Measurements from ENCODE around the gene ATG2B.
"Not testable (repeated sequence)": the region's sequence is repeated elsewhere in the genome, so short reads cannot be mapped to it uniquely, and the experiment has no call there.

Gene ATG2B

DNA sequence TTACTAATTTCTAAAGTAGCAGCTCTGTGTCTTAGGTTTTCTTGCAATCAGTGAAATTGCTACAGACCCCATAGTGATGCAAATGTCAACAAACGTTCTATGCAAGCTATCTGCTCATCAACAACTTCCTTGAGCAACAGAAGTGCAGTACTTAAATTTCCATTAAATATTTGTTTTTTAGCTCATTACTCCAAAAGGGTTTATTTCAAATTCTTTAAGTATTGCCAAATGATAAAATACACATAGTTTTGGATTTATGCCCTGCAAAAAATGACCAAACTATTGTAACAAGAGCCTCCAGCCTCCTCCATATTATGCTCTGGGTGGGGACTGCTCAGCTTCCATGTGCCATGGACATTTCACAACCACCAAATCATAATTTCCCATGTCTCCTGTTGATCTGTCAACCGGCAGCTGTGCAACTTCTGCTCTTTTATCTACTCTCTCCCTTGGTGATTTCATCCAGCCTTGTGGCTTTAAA is 102.8 kb downstream of the ATG2B start:
- H3K27ac ChIP-seq = no peak overlapping the region
- no peak for DNase-seq (ENCODE audit: low read depth, low spot score)

DNA sequence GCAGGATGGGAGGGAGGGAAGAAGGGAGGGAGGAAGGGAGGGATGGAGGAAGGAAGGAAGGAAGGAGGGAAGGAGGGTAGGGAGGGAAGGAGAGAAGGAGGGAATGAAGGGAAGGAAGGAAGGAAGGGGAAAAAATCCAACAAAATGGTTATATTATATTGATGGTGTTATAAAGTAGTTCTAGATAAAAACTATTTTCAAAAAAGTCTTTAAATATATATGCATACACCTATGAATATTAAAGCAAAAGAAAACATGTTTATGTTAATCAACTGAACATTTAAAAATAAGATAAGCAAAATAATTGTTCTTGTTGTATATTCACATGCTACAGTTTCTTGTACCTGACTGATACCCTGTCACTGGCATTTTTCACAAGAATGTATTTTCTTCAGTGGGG is 105.2 kb downstream of the ATG2B start:
- DNase-seq (ENCODE audit: low read depth, low spot score) = no peak
- no peak overlapping the region for H3K27ac ChIP-seq

DNA sequence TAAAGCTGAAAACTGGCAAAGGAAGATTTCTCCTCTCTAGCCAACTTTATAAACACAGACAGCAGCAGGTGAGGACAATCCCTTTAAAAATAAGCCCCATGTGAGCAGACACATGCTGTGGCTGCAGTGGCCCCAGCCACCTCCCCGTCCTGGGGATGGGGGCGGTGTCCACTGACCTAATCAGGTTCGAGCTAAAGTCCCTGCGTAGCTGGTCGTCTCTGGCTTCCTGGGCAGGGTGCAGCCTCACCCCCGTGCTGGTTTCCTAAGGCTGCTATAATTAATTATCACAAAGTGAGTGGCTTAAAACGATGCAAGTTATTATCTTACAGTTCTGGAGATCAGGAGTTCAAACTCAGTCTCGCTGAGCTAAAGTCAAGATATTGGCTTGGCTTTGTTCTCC is 106.1 kb downstream of the ATG2B start:
- no peak for DNase-seq (ENCODE audit: low read depth, low spot score)
- H3K27ac ChIP-seq = no peak overlapping the region

DNA sequence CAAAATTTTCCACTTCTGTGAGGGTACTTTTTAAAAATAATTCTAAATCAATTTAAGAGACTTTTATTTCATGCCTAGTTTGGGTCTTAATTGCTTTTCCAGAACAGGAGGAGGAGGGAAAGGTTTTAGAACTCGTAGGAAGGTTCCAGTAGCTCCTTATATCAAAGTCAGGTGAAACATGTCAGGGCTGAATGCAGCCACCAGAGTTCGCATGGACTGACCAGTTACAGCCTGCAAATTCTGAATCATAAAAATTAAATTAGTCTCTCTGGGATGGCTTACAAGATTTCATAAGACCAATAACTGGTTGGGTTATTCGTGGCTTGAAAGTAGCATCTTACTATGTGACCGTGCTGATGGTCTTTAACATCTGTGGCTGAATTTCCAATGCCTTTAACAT is 106.7 kb downstream of the ATG2B start:
- peak overlapping the region; percentile 54 for H3K27ac ChIP-seq
- no peak for DNase-seq (ENCODE audit: low read depth, low spot score)

DNA sequence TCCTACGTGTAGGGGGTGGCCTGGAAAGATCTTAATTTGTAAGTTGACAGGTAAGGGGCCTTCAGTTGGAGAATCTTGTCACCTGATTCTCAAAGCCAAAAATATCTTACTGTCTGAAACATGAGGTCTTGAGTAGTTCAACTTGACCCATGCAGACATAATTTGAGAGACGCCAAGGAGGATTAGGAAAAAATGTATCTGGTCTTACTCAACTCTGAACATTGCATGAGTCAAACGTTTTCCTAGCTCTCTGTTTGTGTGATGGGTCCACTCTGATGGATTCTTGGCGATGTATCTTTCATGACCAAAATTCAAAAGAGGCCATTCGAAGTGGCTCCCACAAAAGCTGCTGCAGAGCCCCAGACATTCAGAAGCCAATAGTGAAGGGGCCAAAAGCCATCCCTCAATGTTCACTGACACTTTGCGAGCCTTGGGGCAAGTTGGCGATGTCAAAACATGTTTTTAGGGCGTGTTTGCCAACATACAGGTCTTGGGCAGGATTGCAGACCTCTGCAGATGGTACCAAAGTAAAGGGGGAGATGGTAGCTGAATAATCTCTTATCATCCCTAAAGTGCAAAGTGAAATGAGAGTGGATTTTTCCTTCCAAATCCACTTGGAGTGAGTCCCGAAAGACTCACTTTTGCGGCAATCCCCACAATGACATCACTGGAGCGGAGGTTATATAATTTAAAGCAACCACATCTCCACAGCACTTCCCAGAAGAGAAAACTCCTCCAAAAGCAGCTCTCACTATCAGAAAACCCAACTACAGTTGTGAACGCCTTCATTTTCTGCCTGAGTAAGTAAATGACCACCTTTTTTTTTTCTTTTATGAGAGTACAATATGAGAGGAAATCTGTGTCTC is 107.4 kb downstream of the ATG2B start, which contains the start of gene BDKRB1:
Gene BDKRB1, plus strand, starts transcription at position 710 of the 866 bp plus-strand sequence. CDS start 7,473 bp downstream, outside the sequence.
- H3K27ac ChIP-seq = peak within 1 kb of the TSS; percentile 54
- DNase-seq (ENCODE audit: low read depth, low spot score) = no peak

DNA sequence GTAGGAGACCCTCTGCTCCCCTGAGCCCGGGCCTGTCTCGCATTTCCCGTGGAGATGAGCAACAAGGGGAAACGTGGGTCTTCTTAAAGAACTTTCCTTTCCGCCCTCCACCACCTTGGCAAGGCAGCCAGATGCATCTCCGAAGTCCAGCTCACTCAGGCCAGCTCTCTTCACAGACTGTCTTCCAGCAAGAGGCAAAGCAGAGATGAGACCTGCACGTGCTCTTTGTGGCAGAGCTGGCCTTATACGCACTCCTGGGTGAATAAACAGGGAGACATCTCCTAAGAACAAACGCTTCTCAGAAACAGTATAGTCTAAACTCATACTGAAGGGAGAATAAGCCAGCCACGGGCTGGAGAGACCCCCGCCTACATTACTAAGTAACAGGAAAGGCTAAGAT is 108.5 kb downstream of the ATG2B start:
- DNase-seq (ENCODE audit: low read depth, low spot score) = no peak
- no peak overlapping the region for H3K27ac ChIP-seq

DNA sequence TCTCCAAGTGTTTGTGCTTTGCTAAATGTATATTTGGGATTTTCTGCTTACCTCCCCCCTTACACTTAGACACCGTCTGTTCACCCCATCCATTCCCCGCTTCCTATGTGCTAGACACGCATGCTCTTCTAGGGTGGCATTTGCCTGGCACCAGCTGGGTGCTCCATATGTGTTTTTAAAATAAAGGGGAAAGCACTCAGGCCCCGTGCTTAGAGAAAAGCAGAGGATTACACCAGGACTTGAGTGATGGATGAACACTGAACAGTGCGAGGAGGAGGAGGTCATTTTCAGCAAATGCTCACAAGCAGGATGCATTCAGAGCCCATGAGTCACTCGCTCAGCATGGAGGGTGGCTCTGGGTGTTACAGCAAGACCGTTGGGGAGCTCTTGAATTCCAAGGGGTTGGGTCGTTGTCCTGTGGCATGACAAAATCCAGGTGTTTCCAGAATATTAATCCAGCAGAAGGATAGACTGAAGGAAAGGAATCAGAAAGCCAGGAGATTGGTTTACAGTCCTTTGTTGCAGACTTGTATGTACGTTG is 110.1 kb downstream of the ATG2B start:
- H3K27ac ChIP-seq = no peak overlapping the region
- DNase-seq (ENCODE audit: low read depth, low spot score) = no peak

DNA sequence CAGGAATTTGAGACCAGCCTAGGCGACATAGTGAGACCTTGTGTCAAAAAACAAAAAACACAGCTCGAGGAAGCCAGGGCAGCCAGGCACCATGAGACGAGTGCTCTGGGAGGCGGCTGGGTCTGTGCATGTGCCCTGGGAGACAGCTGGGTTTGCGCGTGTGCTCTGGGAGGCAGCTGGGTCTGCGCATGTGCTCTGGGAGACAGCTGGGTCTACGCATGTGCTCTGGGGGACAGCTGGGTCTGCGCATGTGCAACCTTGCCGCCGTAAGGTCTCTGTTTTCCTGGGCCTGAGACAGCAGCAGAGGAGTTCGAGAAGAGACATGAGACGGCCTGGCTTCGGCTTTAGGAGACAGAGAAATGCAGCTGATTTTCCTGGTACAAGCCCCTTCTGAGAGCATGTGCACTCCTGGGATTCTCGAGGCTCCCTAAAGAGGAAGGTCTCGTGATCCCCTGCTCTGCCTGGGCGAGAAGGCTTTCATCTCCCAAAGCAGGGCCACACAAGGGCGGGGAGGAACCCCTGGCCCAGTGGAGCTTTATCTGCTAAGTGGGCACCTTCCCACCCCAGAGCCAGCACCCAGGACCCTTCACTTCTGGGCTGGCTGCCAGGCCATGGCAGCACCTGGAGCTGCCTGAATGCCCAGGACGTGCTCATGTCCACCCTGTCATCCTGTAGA is 110.7 kb downstream of the ATG2B start:
- H3K27ac ChIP-seq = no peak overlapping the region
- no peak for DNase-seq (ENCODE audit: low read depth, low spot score)

DNA sequence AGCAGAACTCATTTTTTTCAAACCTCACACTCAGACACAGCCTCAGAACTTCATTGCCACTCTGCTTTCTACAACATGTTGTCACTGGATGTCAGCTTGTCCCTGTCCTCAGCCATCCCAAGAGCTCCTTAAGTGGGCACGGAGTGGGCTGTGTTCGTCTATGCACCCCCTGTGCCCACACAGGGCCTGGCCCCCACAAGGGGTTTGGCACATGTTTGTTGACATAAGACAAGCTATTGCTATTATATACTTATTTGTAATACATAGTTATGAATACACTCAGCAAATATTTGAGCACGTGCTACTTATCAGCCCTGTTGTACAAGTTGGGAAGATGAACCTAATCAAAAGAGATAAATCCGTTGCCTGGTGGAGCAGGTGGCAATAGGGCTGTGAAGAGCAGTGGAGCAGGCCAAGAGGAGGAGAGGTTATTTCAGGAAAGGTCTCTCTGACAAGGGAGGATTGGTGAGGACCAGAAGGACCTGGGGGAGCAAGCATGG is 111.4 kb downstream of the ATG2B start:
- H3K27ac ChIP-seq = no peak overlapping the region
- DNase-seq (ENCODE audit: low read depth, low spot score) = no peak

DNA sequence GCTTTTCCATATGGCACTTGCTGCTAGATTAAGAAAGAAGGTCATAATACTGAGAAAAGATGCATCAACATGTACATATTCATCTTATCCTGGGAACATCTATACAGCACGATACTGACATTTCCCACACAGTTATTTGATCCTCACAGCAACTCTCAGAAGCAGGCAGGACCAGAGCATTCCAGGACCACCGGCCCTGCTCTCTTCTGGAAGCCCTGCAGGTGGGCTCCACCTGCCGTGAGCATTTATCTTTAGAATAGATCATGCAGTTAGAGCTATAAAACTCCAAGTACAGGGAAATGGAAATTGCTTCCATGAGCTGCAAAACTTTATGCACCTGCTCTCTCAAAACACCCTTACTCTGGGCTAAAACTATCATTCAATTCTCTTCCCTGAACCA is 112.7 kb downstream of the ATG2B start:
- no peak for DNase-seq (ENCODE audit: low read depth, low spot score)

DNA sequence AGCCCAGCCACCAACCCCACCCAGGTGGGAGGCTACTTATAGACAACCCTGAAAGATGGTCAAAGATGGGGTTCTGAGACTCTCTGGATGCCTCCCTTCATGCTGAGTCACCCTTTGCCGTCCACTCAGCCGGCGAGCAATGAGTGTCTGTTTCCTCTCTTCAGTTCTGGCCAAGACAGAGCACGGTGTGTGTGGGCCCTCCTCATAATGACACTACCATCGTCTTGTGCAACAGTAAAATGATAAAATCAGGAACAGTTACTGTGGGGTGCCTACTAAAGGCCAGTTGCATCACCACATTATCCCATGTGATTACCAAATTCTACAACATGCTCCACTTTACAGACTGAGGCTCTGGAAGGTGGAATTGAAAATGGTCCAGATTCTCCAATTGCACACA is 114.1 kb downstream of the ATG2B start:
- H3K27ac ChIP-seq = no peak overlapping the region
- no peak for DNase-seq (ENCODE audit: low read depth, low spot score)

More for the DNA sequence above, 112.7 kb downstream of the ATG2B start:
- no peak overlapping the region for H3K27ac ChIP-seq

DNA sequence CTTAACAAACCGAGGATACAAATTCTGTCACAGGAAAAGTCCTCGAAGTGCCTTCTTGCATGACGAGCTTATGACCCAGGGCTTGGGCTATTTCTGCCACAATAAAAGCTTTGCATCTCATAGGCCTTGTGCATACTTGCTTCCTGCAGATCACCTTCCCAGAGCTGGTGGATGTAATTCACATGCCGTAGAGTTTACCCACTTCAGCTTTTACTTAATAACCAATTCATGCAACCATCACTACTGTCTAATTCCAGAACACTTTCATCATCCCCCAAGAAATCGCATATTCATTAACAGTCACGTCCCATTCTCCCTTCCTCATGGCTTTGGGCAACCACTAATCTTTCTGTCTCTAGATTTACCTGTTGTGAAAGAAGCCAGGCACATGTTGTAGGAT is 116.1 kb downstream of the ATG2B start:
- DNase-seq (ENCODE audit: low read depth, low spot score) = no peak
- peak overlapping the region; percentile 56 for H3K27ac ChIP-seq

DNA sequence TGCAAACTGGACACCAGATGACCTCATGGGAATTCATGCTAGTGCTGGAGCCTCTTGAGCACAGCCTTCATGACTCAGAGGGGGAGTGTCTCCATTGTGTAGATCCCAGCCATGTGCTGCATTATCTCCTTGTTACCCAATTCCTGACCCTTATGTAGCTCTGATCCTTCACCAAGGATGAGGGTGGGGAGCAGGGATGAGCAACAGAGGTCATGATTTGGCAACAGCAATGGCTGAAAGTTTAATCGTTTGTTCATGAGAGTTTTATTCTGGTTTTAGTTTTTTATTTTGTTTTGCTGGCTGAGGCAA is 116.6 kb downstream of the ATG2B start:
- peak; percentile 84 for DNase-seq (ENCODE audit: low read depth, low spot score)
- peak overlapping the region; percentile 56 for H3K27ac ChIP-seq

DNA sequence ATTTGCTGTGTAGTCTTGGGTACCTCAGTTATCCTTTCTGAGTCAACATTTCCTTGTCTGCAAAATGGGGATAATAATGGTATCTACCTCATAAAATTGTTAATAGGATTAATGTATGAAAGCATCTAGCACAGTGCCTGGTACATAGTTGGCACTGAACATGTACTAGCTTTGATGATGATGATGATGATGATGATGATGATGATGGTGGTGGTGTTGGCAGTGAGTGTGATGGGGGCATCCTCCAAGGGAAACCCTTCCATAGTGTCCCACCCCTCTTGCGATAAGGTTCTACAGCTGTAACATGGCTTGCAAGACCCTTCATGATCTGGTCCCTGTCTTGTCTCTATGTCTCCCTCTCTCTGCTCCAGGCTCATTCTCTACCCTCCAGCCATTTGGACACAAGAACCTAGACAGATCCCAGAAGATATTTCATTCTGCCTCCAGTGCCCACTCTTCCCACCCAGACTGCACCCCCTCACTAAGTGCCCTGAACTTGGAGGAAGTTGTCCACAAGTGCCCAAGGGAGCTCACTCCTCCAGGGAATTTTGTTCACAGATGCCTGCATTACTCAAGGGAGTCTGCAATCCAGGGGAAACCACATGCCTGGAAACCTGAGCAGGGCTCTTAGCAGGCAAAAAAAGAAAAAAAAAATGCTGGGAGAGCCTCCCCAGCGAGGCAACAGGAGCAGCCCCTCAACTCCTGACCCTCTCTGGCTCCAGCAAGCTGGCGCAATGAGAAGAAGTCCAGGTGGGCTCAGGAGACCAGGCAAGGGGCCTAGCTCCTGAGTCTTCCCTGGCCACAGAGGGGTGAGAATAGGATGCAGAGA is 117.2 kb downstream of the ATG2B start:
- DNase-seq (ENCODE audit: low read depth, low spot score) = no peak
- H3K27ac ChIP-seq = peak overlapping the region; percentile 56

DNA sequence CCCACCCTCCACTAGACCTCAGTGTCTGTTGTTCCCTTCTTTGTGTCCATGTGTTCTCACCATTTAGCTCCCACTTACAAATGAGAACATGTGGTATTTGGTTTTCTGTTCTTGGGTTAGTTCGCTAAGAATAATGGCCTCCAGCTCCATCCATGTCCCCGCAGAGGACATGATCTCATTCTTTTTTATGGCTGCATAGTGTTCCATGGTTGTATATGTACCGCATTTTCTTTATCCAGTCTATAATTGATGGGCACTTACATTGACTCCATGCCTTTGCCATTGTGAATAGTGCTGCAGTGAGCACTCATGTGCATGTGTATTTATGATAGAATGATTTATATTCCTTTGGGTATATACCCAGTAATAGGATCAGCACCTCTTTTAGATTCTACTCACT is 118.1 kb downstream of the ATG2B start:
- not testable (repeated sequence) for DNase-seq (ENCODE audit: low read depth, low spot score); H3K27ac ChIP-seq

DNA sequence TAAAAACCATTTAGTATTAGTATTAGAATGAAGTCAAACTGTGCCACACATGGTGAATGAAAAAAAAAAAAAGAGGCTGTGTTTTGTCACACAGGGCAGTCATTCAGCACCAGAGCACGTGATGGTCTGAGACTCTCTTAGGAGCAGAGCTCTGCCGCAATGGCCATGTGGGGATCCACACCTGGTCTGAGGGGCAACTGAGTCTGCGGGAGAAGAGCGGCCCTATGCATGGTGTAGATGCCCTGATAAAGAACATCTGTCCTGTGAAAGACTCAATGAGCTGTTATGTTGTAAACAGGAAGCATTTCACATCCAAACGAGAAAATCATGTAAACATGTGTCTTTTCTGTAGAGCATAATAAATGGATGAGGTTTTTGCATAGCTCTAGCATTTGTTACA is 119.4 kb downstream of the ATG2B start:
- no peak for DNase-seq (ENCODE audit: low read depth, low spot score)

DNA sequence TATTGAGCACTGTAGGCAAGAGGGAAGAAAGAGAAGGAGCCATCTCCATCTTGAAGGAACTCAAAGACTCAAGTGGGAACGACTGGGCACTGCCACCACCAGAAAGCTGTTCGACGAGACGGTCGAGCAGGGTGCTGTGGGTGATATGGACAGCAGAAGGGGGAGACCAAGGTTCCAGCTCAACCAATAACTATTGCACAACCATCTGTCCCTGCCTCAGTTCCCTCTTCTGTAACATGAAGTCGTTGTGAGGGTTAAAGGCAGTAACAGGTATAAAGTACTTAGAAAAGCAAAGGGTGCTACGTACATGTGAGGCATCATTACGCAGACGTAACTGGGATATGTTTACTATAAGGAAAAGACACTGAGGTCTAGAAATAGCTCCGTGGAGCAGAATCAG is 121.0 kb downstream of the ATG2B start:
- H3K27ac ChIP-seq = no peak overlapping the region
- no peak for DNase-seq (ENCODE audit: low read depth, low spot score)

More for the DNA sequence above, 119.4 kb downstream of the ATG2B start:
- no peak overlapping the region for H3K27ac ChIP-seq

DNA sequence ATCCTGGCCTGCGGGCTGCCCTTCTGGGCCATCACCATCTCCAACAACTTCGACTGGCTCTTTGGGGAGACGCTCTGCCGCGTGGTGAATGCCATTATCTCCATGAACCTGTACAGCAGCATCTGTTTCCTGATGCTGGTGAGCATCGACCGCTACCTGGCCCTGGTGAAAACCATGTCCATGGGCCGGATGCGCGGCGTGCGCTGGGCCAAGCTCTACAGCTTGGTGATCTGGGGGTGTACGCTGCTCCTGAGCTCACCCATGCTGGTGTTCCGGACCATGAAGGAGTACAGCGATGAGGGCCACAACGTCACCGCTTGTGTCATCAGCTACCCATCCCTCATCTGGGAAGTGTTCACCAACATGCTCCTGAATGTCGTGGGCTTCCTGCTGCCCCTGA is 122.5 kb downstream of the ATG2B start:
- DNase-seq (ENCODE audit: low read depth, low spot score) = no peak
- H3K27ac ChIP-seq = no peak overlapping the region

DNA sequence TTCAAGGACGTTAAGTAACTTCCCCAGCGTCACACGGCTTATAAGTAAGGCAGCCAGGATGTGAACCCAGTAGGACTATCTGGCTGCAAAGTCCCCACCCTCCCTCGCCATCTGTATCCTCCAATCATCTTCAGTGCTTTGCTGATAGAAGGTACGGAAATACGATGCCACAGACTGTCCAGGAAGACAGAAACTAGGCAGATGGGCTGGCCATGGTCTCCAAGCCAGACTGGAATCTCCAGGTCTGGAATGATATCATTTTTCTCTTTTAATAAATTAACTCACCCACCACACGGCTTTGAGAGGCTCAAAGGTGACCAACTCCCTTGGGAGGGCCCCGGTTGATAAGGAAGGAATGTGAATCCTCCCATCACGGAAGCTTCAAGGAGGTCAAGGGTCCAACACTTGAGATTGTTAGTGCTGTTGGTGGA is 123.4 kb downstream of the ATG2B start:
- DNase-seq (ENCODE audit: low read depth, low spot score) = no peak
- H3K27ac ChIP-seq = no peak overlapping the region

DNA sequence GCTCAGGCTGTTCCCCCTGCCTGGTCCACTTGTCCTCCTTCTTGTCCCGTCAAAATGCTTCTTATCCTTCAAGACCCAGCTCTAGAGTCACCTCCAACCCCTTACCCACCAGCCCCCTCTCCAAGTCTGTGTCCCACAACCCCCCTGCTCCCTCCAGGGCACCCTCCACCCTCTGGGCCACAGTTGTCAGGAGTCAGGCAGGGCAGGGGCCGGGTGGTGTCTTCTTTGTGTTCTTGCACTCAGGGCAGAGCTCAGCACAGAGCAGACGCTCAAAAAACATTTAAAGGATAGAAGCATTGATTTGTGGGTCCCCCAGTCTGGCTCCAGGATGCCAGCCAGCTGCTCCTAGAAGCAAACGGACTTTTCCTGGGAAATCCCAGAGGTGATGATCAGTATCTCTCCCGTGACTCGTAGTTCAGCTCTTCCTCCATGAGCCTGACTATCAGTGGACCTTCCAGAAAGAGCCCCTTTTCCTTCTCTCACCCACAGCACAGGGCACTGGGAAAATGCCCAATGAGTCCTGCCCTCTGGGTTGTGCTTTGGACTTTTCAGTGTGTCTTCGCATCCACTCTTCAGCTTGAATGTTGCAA is 124.4 kb downstream of the ATG2B start:
- no peak overlapping the region for H3K27ac ChIP-seq
- DNase-seq (ENCODE audit: low read depth, low spot score) = no peak

Data from epithelial cell of prostate (primary cell).